Right renal pelvis (tissue), 4 donors: ENCODE results near the gene LRRC46. TPM values are rescaled to one million over a fixed set of nuclear protein-coding genes. Genes with fewer than 3 reads are reported as not detected.

Experiments used
- DNase-seq, 4 donors: peaks; one replicate each; pipeline ENCODE4 v3.0.0-alpha.2; 2013; ENCODE audit warnings: low read depth in 4 of 4, low spot score in 3 of 4, missing footprints in 1 of 4
- polyA plus RNA-seq, 4 donors: library from polyadenylated mRNA; unstranded; fragments of 120-200 nt; gene quantifications; one replicate each; pipeline ENCODE4 v1.2.1, GENCODE V29; 2013; ENCODE audit not compliant: insufficient read length in 4 of 4

Gene LRRC46
- polyA plus RNA-seq, 4 donors: 1.8 to 2.6 (median 2.3) TPM

DNA sequence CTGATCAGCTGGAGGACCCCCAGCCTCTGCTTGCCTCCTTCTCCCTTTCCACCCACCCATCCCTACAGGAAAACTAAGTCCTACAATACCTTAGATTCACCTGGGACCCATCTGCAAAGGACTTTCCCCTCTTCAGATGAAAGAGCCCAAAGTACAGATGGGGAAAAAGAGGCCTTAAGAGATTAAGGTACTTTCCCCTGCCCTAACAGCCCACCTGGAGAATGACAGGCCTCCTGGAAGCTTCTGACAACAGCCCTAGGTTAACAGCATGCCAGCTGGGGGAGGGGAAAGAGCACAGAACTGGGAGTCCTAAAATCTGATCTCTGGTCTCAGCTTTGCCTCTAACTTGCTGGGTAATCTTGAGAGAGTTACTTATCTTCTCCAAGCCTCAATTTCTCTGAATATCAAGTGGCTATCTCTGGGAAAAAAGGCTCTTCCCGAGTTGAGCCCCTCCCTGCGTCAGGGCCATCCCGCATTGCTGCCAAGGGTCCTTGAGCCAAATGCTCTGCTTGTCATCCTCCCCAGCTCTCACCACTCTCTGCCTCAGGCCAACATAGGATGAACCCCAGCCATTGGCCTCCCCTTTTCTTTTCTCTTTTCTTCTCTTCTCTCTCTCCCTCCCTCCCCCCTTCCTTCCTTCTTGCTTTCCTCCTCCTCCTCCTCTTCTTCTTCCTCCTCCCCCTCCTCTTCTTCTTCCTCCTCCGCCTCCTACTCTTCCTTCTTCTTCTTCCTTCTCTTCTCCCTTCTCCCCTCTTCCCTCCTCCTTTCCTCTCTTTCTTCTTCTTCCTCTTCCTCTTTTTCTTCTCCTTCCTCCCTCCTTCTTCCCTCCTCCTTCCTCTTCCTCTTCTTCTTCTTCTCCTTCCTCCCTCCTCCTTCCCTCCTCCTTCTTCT, 42.0 kb downstream of the LRRC46 start:
- no peak for DNase-seq

DNA sequence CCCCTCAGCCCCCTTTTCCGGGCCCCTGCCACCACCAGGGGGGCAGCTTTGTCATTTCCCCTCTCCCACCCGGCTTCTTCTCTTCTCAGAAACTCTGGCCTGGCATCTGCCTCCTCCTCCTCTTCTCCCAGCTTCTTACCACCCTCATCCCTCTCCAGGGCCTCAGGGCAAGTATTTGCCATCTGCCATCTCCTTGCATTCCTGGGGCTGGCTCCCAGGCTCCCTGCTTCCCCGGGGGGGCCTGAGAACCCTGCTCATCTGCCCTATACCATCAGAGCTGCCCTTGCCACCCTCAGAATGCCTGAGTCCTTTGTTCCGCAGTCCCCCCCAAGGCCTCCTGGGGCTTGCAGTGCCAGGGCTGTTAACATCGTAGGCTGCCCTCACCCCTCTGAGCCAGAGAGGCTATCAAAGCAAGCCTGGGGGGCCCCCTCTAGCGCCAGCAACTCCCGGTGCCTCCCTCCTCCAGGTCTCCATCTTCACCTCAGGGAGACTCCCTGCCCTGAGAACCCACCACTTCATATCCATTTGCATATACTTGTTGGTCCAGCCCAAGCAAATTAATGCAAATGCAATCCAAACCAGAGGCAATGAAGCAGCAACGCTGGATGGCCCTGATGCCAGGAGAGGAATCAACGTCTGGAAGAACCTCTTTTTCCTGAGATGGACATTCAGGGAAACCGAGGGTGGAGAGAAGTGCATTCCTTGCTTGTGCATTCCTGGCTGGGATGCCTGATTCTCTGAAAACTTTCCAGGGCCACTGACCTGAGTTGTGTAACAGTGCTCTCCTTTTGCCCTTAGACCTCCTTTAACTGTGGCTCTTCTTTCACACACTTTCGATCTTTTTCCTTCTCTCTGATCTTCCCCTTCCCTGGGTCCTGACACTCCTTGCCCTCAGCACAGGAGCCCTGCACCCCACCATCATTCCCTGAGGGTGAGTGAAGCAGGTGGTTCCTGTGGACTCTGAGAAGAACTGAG, 43.8 kb downstream of the LRRC46 start:
- no peak for DNase-seq

DNA sequence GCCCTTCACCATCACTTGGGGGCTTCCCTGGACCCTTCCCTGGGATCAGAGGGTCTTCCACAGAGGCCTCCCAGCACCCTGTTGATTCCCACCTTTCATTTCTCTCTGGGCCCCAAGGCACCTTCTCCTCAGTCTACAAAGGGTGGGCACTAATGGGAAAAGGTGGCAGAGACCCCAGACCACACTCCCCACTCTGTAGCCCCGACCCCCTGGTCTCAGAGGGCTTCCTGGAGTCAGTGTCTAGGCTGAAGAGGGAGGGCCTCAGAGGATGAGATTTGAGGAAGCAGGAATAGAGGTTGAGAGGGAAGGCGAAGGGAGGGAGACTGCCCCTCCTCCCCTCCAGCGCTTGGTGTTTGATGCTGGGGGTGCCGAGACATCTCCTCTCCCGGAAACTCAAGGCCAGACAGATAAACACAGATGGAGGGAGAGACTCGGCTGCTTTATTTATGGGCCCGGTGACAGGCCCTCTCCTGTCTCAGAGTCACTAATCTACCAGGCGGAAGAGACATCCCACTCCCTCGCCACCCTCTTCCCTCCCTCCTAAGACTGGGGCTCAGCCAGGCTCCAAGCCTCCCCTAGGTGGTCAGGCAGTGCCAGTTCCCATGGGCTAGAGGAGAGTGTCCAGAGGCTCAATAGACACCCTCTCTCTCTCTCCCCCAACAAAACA, 46.0 kb downstream of the LRRC46 start:
- DNase-seq: peak in 2 of 4 donors; percentile 67 to 69

DNA sequence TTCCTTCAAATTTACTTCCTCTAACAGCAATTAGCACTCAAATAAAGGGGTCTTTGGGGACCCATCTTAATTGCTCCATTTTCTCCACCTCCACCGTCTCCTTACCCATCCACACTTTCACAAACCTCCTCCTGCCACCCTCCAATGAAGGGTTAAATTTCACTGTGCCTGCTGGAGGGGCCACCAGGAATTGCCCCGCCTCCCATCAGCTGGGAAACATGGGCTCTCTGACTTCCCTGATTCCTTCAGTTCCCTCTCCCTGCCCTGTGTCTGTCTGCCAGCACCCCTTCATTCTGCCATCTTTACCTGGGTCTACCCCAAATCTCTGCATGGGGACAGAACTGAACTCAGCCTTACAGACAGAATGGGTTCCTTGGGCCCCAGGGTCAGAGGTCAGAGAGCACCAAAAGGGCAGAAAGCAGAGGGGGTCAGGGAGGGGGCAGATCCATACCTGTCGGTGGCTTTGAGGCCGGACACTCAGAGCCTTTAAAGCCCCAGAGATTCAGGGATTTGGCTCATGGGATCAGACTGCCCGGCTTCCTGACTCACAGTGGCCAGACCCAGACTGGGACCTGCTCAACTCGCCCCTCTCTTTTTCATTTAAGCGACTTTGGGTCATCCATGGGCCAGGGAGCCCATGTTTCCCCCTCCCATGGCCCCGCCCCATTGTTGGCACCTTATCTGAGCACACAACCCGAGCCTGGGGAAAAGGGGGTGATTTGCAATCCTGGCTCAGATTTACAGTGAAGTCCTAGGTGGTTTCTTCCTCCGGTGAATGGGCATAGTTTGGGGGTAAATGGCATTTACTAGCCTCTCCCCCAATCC, 46.9 kb downstream of the LRRC46 start:
- DNase-seq: no peak

DNA sequence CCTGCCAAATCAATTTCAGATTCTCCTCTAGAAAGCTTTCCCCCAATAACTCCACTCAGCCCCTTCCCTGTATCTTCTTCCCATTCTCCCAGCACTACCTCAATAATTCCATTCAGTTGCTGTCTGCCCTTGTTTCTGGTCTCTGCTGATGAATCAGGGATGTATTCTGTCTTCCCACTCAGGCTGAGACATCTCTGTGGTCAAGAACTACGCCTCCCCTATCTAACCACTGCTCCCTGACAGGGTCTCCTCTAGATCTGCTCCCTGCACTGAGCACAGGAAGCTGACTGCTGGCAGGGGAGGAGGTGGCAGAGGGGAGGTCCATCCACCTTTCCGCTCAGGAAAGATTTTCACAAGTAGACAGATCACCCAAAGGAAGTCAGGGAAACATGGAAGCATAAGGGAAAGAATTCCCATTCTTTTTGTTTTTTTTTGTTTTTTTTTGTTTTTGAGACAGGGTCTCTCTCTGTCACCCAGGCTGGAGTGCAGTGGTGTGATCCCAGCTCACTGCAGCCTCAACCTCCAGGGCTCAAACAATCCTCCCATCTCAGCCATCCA, 47.6 kb downstream of the LRRC46 start:
- DNase-seq: no peak

DNA sequence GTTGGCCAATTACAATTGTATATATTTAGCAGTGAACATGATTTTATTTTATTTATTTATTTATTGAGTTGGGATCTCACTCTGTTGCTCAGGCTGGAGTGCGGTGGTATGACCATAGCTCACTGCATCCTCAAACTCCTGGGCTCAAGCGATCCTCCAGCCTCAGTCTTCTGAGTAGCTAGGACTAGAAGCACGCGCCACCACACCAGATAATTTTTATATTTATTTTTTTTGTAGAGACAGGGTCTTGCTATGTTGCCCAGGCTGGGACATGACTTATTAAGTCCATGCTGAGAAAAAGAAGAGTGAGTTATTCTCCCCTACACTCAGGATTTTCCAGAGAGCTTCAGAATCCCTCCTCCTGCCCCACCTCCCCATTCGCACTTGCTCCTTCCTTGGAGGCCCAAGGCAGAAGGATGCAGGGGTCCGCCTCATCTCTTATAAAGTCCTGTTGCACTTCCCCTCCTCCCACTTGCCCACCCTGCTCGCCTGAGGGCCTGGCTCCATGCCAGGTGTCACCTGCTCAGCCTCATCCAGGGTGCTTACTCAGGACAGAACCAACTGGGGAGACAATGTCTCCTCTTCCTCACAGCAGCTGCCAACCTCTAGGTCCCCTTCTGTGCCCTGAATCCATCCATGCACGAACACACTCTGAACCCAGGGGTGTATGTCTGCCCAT, 48.4 kb downstream of the LRRC46 start:
- DNase-seq: no peak

DNA sequence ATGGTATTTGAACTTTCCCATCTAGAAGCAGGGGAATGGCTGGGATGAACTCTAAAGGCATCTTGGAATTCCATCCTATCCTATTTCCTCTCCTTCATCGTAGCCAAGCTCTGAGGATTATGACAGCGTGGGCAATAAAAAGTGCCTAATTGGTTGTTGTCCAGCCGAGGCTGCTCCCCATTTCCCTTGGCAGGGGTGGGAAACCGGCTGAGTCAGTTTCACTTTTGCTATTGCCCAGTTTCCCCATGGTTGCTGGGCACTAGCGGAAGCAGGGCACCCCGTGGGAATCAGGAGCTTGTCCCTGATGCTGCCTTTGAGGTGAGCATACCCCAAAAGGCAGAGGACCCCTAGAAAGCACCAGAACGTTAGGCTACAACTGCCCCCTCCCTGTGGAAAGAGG, 50.8 kb downstream of the LRRC46 start:
- no peak for DNase-seq

DNA sequence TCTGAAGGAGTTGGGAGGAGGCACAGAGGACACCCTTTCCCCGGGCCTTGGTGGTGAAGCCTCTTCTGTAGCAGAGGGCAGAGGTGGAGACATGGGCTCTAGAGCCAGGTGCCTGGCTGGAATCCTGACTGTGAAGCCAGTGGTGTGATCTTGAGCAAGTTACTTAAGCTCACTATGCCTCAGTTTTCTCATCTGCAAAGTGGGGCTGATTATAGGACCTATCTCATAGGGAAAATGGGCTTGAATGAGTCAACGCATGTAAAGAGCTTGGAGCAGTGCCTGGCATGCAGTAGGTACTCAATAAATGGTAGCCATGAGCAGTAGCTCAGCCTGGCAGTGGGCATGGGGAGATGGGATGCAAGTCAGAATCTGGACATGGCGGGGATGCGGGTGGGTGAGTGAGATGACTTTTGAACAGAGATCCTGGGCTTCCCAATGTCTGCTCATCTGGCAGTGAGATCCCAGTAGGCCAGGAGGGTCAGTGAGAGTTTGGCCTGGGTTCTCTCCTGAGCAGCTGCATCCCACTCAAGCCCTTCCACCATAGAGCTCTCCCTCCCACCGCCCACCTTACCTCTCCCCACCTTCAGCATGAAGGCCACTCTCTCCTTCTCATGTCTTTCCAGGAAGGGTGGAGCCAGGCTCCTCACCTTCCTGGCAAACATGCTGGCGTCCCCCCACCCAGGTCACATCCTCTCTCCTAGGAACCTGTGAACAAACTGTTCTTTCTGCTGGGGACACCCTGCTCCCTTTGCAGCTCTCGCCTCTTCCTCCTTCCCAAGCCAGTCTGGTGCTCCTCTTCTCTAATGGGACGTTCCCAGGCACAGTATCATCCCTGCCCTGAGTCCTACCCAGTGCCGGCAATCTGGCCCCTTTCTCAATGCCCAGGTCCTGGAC, 51.5 kb downstream of the LRRC46 start:
- DNase-seq: no peak

DNA sequence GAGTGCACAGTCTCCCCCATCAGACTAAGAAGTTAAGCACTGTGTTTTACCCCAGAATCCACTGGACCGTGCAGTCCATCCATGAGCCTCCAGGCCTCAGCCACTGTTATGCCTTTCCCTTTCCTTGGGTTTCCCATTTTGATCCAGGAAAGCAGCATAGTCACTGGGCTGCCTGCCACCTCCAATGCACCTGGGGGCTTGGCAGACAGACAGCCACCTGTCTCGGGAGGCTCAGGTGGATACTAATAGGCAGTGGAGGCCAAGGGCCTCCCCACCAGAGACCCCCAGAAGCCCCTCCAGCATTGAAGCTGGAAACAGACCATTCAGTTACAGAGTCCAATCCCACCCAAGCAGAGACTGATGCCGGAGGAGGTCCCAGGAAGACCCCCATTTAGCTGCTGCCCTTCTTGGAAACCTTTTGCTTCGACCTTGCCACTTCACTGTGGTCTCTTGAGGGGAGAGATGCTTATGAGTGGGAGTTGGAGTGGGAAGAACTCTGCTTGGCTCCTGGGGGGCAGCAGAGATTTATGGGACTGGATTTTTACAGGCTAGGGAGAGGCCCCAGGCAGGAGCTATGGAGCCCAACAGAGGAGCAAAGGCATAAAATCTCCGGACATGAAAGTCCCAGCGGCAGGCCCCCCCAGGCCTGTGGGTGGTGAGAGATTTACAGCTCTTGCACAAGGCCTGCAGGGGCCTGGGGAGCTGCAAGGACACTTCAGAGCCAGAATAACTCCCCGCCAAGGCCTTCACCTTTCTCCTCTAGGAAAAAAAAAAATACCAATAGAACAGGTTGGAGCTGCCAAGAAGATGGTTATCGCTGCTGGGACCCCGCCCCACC, 52.3 kb downstream of the LRRC46 start:
- DNase-seq: no peak

DNA sequence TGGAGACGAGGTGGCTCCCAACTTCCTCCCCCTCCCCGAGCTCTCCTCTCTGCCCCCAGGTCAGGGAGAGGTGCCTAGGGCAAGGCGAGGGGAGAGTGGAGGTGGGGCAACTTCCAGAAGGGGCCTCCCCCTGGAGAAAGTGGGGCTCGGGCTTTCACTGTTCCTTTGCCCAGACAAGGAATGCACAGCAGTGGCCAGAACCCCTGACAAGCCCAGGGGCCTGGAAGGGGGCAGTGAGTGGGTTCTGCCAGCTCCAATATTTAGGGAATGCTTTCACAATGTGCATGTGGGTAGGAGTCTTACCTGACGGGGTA, 52.9 kb downstream of the LRRC46 start:
- DNase-seq: no peak

DNA sequence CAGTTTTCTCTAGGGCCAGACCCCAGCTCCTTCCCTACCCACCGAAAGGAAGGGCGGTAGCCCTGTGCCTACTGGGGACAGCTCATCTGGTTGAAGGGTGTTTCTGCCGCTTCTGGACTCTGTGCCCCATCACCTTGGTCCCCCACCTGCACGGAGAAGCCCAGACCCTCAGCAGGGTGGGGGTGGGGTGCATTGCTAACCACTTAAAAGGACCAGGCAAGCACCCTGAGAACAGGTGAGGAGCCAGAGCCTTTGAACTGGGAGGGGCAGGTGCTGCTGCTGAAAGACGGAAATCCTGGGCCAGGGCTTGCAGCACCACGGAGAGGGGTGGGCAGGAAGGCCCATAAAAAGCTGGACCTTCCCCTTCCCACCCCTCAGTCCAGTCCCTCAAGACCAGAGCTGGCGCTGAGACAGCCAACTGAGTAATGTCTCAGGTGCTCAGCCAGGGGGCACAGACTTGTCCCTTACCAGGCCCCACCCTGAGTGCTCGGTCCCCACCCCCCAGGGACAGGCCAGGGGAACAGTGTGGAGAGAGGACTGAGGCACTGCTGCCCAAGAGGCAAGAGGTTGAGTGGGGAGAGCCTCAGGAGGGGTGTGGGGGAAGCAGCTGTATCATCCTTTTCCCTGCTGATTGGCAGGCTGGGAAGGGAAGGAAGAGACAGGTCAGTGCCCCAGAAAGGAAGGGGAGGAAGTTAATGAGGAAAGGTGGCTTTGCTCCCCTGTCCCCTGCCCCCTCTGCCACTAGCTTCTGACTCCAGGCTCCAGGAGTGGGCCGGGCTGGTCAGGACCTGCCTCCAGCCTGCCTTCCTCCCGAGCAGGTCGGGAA, 53.6 kb downstream of the LRRC46 start:
- DNase-seq: no peak

Other genes starting within 250 kb of the LRRC46 start
- 100 to 1,000 TPM; 222 to 265 (median 250) TPM for gene KPNB1, start 181.8 kb upstream of the LRRC46 start, polyA plus RNA-seq
- gene TBKBP1, start 137.5 kb upstream of the LRRC46 start, polyA plus RNA-seq: 10 to 100 TPM; 23.5 to 31.4 (median 27.1) TPM
- under 1 TPM; 0.05 to 0.37 (median 0.11) TPM for gene TBX21, start 98.4 kb upstream of the LRRC46 start, polyA plus RNA-seq
- gene OSBPL7, start 9.9 kb upstream of the LRRC46 start, polyA plus RNA-seq: 10 to 100 TPM; 11.4 to 14.1 (median 11.9) TPM
- 10 to 100 TPM; 54.5 to 63.0 (median 55.7) TPM for gene MRPL10, start 129 bp upstream of the LRRC46 start, polyA plus RNA-seq
- gene SCRN2, start 9.6 kb downstream of the LRRC46 start, polyA plus RNA-seq: 10 to 100 TPM; 42.4 to 62.5 (median 60.2) TPM
- gene SP6, start 19.5 kb downstream of the LRRC46 start, polyA plus RNA-seq: 1 to 10 TPM; 2.3 to 3.3 (median 2.9) TPM
- 10 to 100 TPM; 24.3 to 25.7 (median 25.4) TPM for gene SP2, start 64.6 kb downstream of the LRRC46 start, polyA plus RNA-seq
- 10 to 100 TPM; 21.1 to 22.6 (median 22.2) TPM for gene PNPO, start 109.9 kb downstream of the LRRC46 start, polyA plus RNA-seq
- 10 to 100 TPM; 17.4 to 23.6 (median 22.0) TPM for gene PRR15L, start 126.2 kb downstream of the LRRC46 start, polyA plus RNA-seq
- gene CDK5RAP3, start 139.4 kb downstream of the LRRC46 start, polyA plus RNA-seq: 100 to 1,000 TPM; 118 to 153 (median 147) TPM
- gene COPZ2, start 206.1 kb downstream of the LRRC46 start, polyA plus RNA-seq: 10 to 100 TPM; 19.5 to 24.2 (median 19.5) TPM
- 100 to 1,000 TPM; 219 to 302 (median 264) TPM for gene NFE2L1, start 216.7 kb downstream of the LRRC46 start, polyA plus RNA-seq